MCF 10A (cell line): ENCODE measurements around the gene SPIN2B. TPM values are rescaled to one million over a fixed set of nuclear protein-coding genes. Genes with fewer than 3 reads are reported as not detected.
A peak's percentile ranks its signal among the peaks of the same experiment; 100 is the strongest.
"Not testable (repeated sequence)": the region's sequence is repeated elsewhere in the genome, so short reads cannot be mapped to it uniquely, and the experiment has no call there.

Experiments used
- BruUV-seq: library from RNA; stranded (reverse); fragments of 400-500 nt; replicated peaks from 2 replicates; lab custom pipeline; 2021; lab: Mats Ljungman, UMichigan
- CTCF ChIA-PET: fragments of 300-600 bp; sonication (Branson Sonifier 250); formaldehyde crosslinking; extraction: SDS; loops from one replicate; lab custom pipeline; 2021; ENCODE audit warnings: antibody characterized with exemption, inconsistent platforms; lab: Yijun Ruan, JAX
- POLR2A ChIA-PET: fragments of 300-600, 350-650 bp; sonication (Branson Sonifier 250); formaldehyde crosslinking; extraction: SDS; loops from one replicate; lab custom pipeline; 2020; ENCODE audit warnings: antibody characterized with exemption, inconsistent platforms; lab: Yijun Ruan, JAX
- DNase-seq: peaks from one replicate; pipeline ENCODE4 v3.0.0-alpha.2; 2018; ENCODE audit not compliant: unreplicated experiment
- H3K27ac Mint-ChIP-seq: one replicate; pipeline ENCODE4 v1.8.0; 2022; ENCODE audit warnings: mild to moderate bottlenecking, low read depth, mixed read lengths; ENCODE audit not compliant: unreplicated experiment
- H3K27me3 Mint-ChIP-seq: one replicate; pipeline ENCODE4 v1.8.0; 2022; ENCODE audit warnings: mixed read lengths; ENCODE audit not compliant: insufficient read depth, unreplicated experiment
- H3K36me3 Mint-ChIP-seq: one replicate; pipeline ENCODE4 v1.8.0; 2022; ENCODE audit warnings: mild to moderate bottlenecking, moderate library complexity, mixed read lengths; ENCODE audit not compliant: insufficient read depth, unreplicated experiment
- H3K4me1 Mint-ChIP-seq: one replicate; pipeline ENCODE4 v1.8.0; 2022; ENCODE audit warnings: mixed read lengths; ENCODE audit not compliant: insufficient read depth, unreplicated experiment
- H3K4me3 Mint-ChIP-seq: one replicate; pipeline ENCODE4 v1.8.0; 2022; ENCODE audit warnings: mild to moderate bottlenecking, moderate library complexity, mixed read lengths; ENCODE audit not compliant: unreplicated experiment
- H3K9me3 Mint-ChIP-seq: one replicate; pipeline ENCODE4 v1.8.0; 2022; ENCODE audit warnings: mixed read lengths; ENCODE audit not compliant: unreplicated experiment
- CTCF ChIP-seq: fragments of 200-600 bp; IDR thresholded peaks from one replicate; pipeline ENCODE4 v1.8.0; 2022; ENCODE audit warnings: antibody characterized with exemption, mild to moderate bottlenecking; ENCODE audit not compliant: unreplicated experiment
- intact Hi-C: fragments of 100-400 bp; cut with micrococcal nuclease; formaldehyde crosslinking; loops from 2 replicates; pipeline ENCODE4 v1.14.1; 2022
- total RNA-seq: library from RNA; stranded (reverse); gene quantifications from 2 replicates; pipeline ENCODE4 v1.2.3, GENCODE V29; 2022

The SPIN2B gene
- total RNA-seq, 1 experiment from 2014 or later, result 7.2 TPM

- Mint-ChIP-seq H3K4me1 (no peaks in the 10 kb centered on the region), H3K4me3 (no peak overlapping the region), H3K27me3 (peaks cover 23% of the 10 kb centered on the region), H3K9me3 (no peaks in the 10 kb centered on the region), H3K27ac (no peak overlapping the region), H3K36me3 (peaks cover 6% of the 10 kb centered on the region)
- no peak for TF ChIP-seq CTCF
- intact Hi-C loops, result no loop called here
- POLR2A ChIA-PET, result no interaction called here
- no peak for DNase-seq
- CTCF ChIA-PET, result no interaction called here
- TSS peak; percentile 22 for BruUV-seq
Measured at GRCh38 chrX:57119416-57119815, 1.9 kb downstream of the SPIN2B start.

GRCh38 chrX:57117566-57117965 lies 3.8 kb downstream of the SPIN2B start:
- H3K36me3 Mint-ChIP-seq, H3K4me3 Mint-ChIP-seq, H3K4me1 Mint-ChIP-seq, H3K27ac Mint-ChIP-seq, BruUV-seq, H3K9me3 Mint-ChIP-seq, DNase-seq, POLR2A ChIA-PET, intact Hi-C loops: not testable (repeated sequence)
- CTCF ChIA-PET, result interaction anchor here (0.7 kb wide), 1 partner anchor 38 kb away, joined by 3 read pairs; no protein-coding TSS in a partner anchor
- H3K27me3 Mint-ChIP-seq, result peaks cover 28% of the 10 kb centered on the region

GRCh38 chrX:57104921-57105398 lies 16.4 kb downstream of the SPIN2B start:
- DNase-seq, result no peak
- CTCF ChIA-PET, result no interaction called here
- TF ChIP-seq CTCF, result no peak
- POLR2A ChIA-PET, result no interaction called here
- H3K36me3 Mint-ChIP-seq, result no peaks in the 10 kb centered on the region
- BruUV-seq, result no TSS peak
- H3K4me3 Mint-ChIP-seq, result no peak overlapping the region
- no peak overlapping the region for H3K27ac Mint-ChIP-seq
- H3K27me3 Mint-ChIP-seq, result peaks cover 23% of the 10 kb centered on the region
- no peaks in the 10 kb centered on the region for H3K4me1 Mint-ChIP-seq
- intact Hi-C loops, result no loop called here
- H3K9me3 Mint-ChIP-seq, result no peaks in the 10 kb centered on the region

- no peaks in the 10 kb centered on the region for H3K36me3 Mint-ChIP-seq
- H3K27ac Mint-ChIP-seq, result no peak overlapping the region
- H3K27me3 Mint-ChIP-seq, result peaks cover 18% of the 10 kb centered on the region
- ChIA-PET CTCF (no interaction called here), POLR2A (no interaction called here)
- intact Hi-C loops, result no loop called here
- no TSS peak for BruUV-seq
- H3K9me3 Mint-ChIP-seq, result no peaks in the 10 kb centered on the region
- no peak for TF ChIP-seq CTCF
- DNase-seq, result no peak
- H3K4me1 Mint-ChIP-seq, result no peaks in the 10 kb centered on the region
- H3K4me3 Mint-ChIP-seq, result no peak overlapping the region
Measured at GRCh38 chrX:57104406-57104805, 16.9 kb downstream of the SPIN2B start.

GRCh38 chrX:57103489-57103888 lies 17.9 kb downstream of the SPIN2B start:
- no TSS peak for BruUV-seq
- DNase-seq, result no peak
- H3K9me3 Mint-ChIP-seq, result no peaks in the 10 kb centered on the region
- H3K4me1 Mint-ChIP-seq, result no peaks in the 10 kb centered on the region
- TF ChIP-seq CTCF, result no peak
- no peak overlapping the region for H3K27ac Mint-ChIP-seq
- CTCF ChIA-PET, result no interaction called here
- intact Hi-C loops, result no loop called here
- H3K27me3 Mint-ChIP-seq, result peaks cover 14% of the 10 kb centered on the region
- no peak overlapping the region for H3K4me3 Mint-ChIP-seq
- H3K36me3 Mint-ChIP-seq, result no peaks in the 10 kb centered on the region
- POLR2A ChIA-PET, result no interaction called here

GRCh38 chrX:57102918-57103317 lies 18.4 kb downstream of the SPIN2B start:
- POLR2A ChIA-PET, H3K9me3 Mint-ChIP-seq, CTCF ChIA-PET, DNase-seq, H3K4me3 Mint-ChIP-seq, intact Hi-C loops, H3K36me3 Mint-ChIP-seq, H3K4me1 Mint-ChIP-seq, H3K27ac Mint-ChIP-seq, BruUV-seq: not testable (repeated sequence)
- H3K27me3 Mint-ChIP-seq, result peaks cover 14% of the 10 kb centered on the region
